H1 (cell line): ENCODE measurements around the gene RARB. TPM values are rescaled to one million over a fixed set of nuclear protein-coding genes. Genes with fewer than 3 reads are reported as not detected.

ENCODE experiments used
- CTCF ChIA-PET: fragments of 300-600 bp; sonication (Branson Sonifier 250); formaldehyde crosslinking; loops from one replicate; lab custom pipeline; 2021; ENCODE audit not compliant: partially characterized antibody; lab: Charles Lee
- POLR2A ChIA-PET: fragments of 300-600 bp; sonication (Branson Sonifier 250); formaldehyde crosslinking; loops from one replicate; lab custom pipeline; 2021; ENCODE audit warnings: inconsistent platforms; ENCODE audit not compliant: partially characterized antibody; lab: Charles Lee
- DNase-seq, 2 experiments: peaks; one replicate each; pipeline versions ENCODE4 v3.0.0 to v3.0.0-alpha.2; 2010 to 2022; ENCODE audit warnings: low spot score in 2 of 2, low read depth in 1 of 2, mixed read lengths in 1 of 2
- FAIRE-seq: peaks from 2 replicates; lab custom pipeline; 2011; peaks lifted over from hg19 to GRCh38; lab: Jason Lieb, UNC
- H2AFZ ChIP-seq: 2 replicates; pipeline ENCODE4 v1.8.1; 2012; ENCODE audit warnings: low read length, inconsistent platforms
- H2AK5ac ChIP-seq: 2 replicates; pipeline ENCODE4 v1.6.1; 2013; ENCODE audit warnings: low read depth, low read length
- H2BK120ac ChIP-seq: replicated peaks from 2 replicates; pipeline ENCODE3; 2013; ENCODE audit warnings: low read depth, low read length, inconsistent platforms
- H2BK12ac ChIP-seq: 2 replicates; pipeline ENCODE4 v1.6.1; 2013; ENCODE audit warnings: low read depth, low read length
- H2BK15ac ChIP-seq: 2 replicates; pipeline ENCODE4 v1.6.1; 2013; ENCODE audit warnings: low read length
- H2BK20ac ChIP-seq: 2 replicates; pipeline ENCODE4 v1.6.1; 2013; ENCODE audit warnings: low read length
- H2BK5ac ChIP-seq: 2 replicates; pipeline ENCODE4 v1.6.1; 2013; ENCODE audit warnings: low read depth, low read length
- H3K14ac ChIP-seq: 2 replicates; pipeline ENCODE4 v1.6.1; 2013; ENCODE audit warnings: inconsistent platforms; ENCODE audit not compliant: insufficient read length
- H3K18ac ChIP-seq: 2 replicates; pipeline ENCODE4 v1.6.1; 2013; ENCODE audit warnings: low read length; ENCODE audit errors: extremely low read depth
- H3K23ac ChIP-seq: 2 replicates; pipeline ENCODE4 v1.6.1; 2013; ENCODE audit warnings: inconsistent platforms; ENCODE audit not compliant: insufficient read length
- H3K23me2 ChIP-seq: 2 replicates; pipeline ENCODE4 v1.6.1; 2013; ENCODE audit warnings: low read depth, low read length
- H3K27ac ChIP-seq: 2 replicates; pipeline ENCODE4 v1.6.1; 2011; ENCODE audit warnings: low read depth, low read length, inconsistent platforms
- H3K27me3 ChIP-seq, 4 experiments: replicated peaks in 1 of 4; 1 replicate in 1 of 4; 2 replicates in 3 of 4; pipeline versions ENCODE4 v1.6.1 to v1.8.1; 2011 to 2013; ENCODE audit warnings: low read length in 3 of 4, mild to moderate bottlenecking in 3 of 4, inconsistent platforms in 2 of 4, mixed read lengths in 2 of 4, moderate library complexity in 1 of 4; ENCODE audit not compliant: control insufficient read depth in 3 of 4, insufficient read depth in 3 of 4; ENCODE audit errors: extremely low read depth in 1 of 4
- H3K36me3 ChIP-seq, 4 experiments: 2 replicates each; pipeline versions ENCODE4 v1.6.1 to v1.8.1; 2011 to 2013; ENCODE audit warnings: mild to moderate bottlenecking in 4 of 4, low read length in 3 of 4, moderate library complexity in 2 of 4, control low read depth in 1 of 4, inconsistent platforms in 1 of 4; ENCODE audit not compliant: insufficient read depth in 4 of 4, control insufficient read depth in 2 of 4
- H3K4ac ChIP-seq: replicated peaks from 2 replicates; pipeline ENCODE3; 2013; ENCODE audit warnings: low read length, low read depth, mixed read lengths, inconsistent platforms; ENCODE audit not compliant: insufficient read length
- H3K4me1 ChIP-seq, 4 experiments: replicated peaks in 1 of 4; 1 replicate in 1 of 4; 2 replicates in 3 of 4; pipeline versions ENCODE4 v1.6.1 to v1.8.1; 2011 to 2013; ENCODE audit warnings: low read length in 3 of 4, inconsistent platforms in 2 of 4, mixed read lengths in 1 of 4; ENCODE audit not compliant: insufficient read depth in 4 of 4, control insufficient read depth in 3 of 4
- H3K4me2 ChIP-seq, 2 experiments: 2 replicates each; pipeline versions ENCODE4 v1.6.1 to v1.8.1; 2011 to 2013; ENCODE audit warnings: low read depth in 2 of 2, low read length in 2 of 2, control low read depth in 1 of 2, inconsistent platforms in 1 of 2, mild to moderate bottlenecking in 1 of 2; ENCODE audit not compliant: insufficient read depth in 1 of 2
- H3K4me3 ChIP-seq, 4 experiments: fragments of 200-600, 300-600 bp in 1 of 4; sonication (generic), shearing (Covaris generic), sonication (Bioruptor Twin) in 1 of 4; 2 replicates each; pipeline versions ENCODE4 v1.5.1 to v1.8.1; 2011 to 2016; ENCODE audit warnings: low read length in 4 of 4, low read depth in 3 of 4, control low read depth in 2 of 4, inconsistent platforms in 2 of 4, mild to moderate bottlenecking in 2 of 4, mixed read lengths in 1 of 4, moderate library complexity in 1 of 4; ENCODE audit not compliant: insufficient read depth in 2 of 4; ENCODE audit errors: extremely low read depth in 1 of 4
- H3K56ac ChIP-seq: replicated peaks from 2 replicates; pipeline ENCODE3; 2013; ENCODE audit warnings: low read depth, mild to moderate bottlenecking, mixed read lengths, low read length, inconsistent platforms; ENCODE audit not compliant: insufficient read length
- H3K79me1 ChIP-seq: 2 replicates; pipeline ENCODE4 v1.6.1; 2013; ENCODE audit warnings: low read depth, low read length, control low read depth
- H3K79me2 ChIP-seq, 2 experiments: 2 replicates each; pipeline versions ENCODE4 v1.6.1 to v1.8.1; 2012 to 2013; ENCODE audit warnings: low read length in 2 of 2, mild to moderate bottlenecking in 2 of 2, inconsistent platforms in 1 of 2; ENCODE audit not compliant: insufficient read depth in 2 of 2, control insufficient read depth in 1 of 2
- H3K9ac ChIP-seq, 4 experiments: replicated peaks in 1 of 4; 1 replicate in 1 of 4; 2 replicates in 3 of 4; pipeline versions ENCODE4 v1.6.1 to v1.8.1; 2011 to 2013; ENCODE audit warnings: low read depth in 3 of 4, low read length in 3 of 4, control low read depth in 2 of 4, mild to moderate bottlenecking in 2 of 4, moderate library complexity in 2 of 4, inconsistent platforms in 1 of 4; ENCODE audit errors: extremely low read depth in 1 of 4
- H3K9me3 ChIP-seq, 2 experiments: 2 replicates each; pipeline versions ENCODE4 v1.6.1 to v1.8.1; 2012 to 2013; ENCODE audit warnings: mild to moderate bottlenecking in 2 of 2, moderate library complexity in 2 of 2, control low read depth in 1 of 2, inconsistent platforms in 1 of 2, low read depth in 1 of 2, low read length in 1 of 2, mixed read lengths in 1 of 2; ENCODE audit not compliant: insufficient read depth in 2 of 2
- H4K20me1 ChIP-seq, 2 experiments: replicated peaks in 1 of 2; 2 replicates each; pipeline versions ENCODE3 to v1.8.1; 2011 to 2013; ENCODE audit warnings: inconsistent platforms in 2 of 2, low read length in 2 of 2, mild to moderate bottlenecking in 1 of 2; ENCODE audit not compliant: insufficient read depth in 2 of 2, control insufficient read depth in 1 of 2
- H4K5ac ChIP-seq: 2 replicates; pipeline ENCODE4 v1.6.1; 2013; ENCODE audit warnings: low read length, low read depth, mixed read lengths, inconsistent platforms; ENCODE audit not compliant: insufficient read length
- H4K8ac ChIP-seq: 2 replicates; pipeline ENCODE4 v1.8.0; 2013; ENCODE audit warnings: mild to moderate bottlenecking, moderate library complexity, low read length, inconsistent platforms; ENCODE audit not compliant: insufficient read depth; ENCODE audit errors: extremely low read depth
- H4K91ac ChIP-seq: replicated peaks from 2 replicates; pipeline ENCODE3; 2013; ENCODE audit warnings: low read length, mixed read lengths, inconsistent platforms; ENCODE audit not compliant: insufficient read length
- CBX8 ChIP-seq: fragments of 300-800, 300-1000 bp; sonication (generic); IDR thresholded peaks from 2 replicates; pipeline ENCODE4 v1.7.1; 2016; ENCODE audit warnings: low read depth, low read length, borderline replicate concordance
- EZH2 ChIP-seq: fragments of 200-600 bp; sonication (generic); IDR thresholded peaks from 2 replicates; pipeline ENCODE4 v1.7.1; 2012; ENCODE audit warnings: low read depth, mild to moderate bottlenecking, moderate library complexity, low read length, inconsistent platforms; ENCODE audit not compliant: severe bottlenecking
- FOSL1 ChIP-seq: IDR thresholded peaks from 2 replicates; pipeline ENCODE4 v1.6.1; 2011; ENCODE audit warnings: mild to moderate bottlenecking, low read depth, low read length, moderate library complexity; ENCODE audit not compliant: insufficient read depth
- GTF2F1 ChIP-seq: IDR thresholded peaks from 2 replicates; pipeline ENCODE4 v1.6.1; 2012; ENCODE audit warnings: low read depth, low read length, improper control_type of control experiment, borderline replicate concordance
- HDAC2 ChIP-seq, 2 experiments: fragments of 300-600 bp in 1 of 2; sonication (generic) in 1 of 2; IDR thresholded peaks; 2 replicates each; pipeline ENCODE4 v1.6.1; 2011 to 2012; ENCODE audit warnings: low read depth in 2 of 2, low read length in 2 of 2, mild to moderate bottlenecking in 2 of 2, moderate library complexity in 2 of 2, borderline replicate concordance in 1 of 2, inconsistent platforms in 1 of 2
- KDM1A ChIP-seq: fragments of 200-600, 300-600 bp; sonication (generic); IDR thresholded peaks from 2 replicates; pipeline ENCODE4 v1.7.1; 2016; ENCODE audit warnings: mild to moderate bottlenecking, low read length, borderline replicate concordance
- SIRT6 ChIP-seq: IDR thresholded peaks from one replicate; pipeline ENCODE4 v1.7.1; 2012; ENCODE audit warnings: low read length, inconsistent platforms
- SP4 ChIP-seq: IDR thresholded peaks from 2 replicates; pipeline ENCODE4 v1.6.1; 2012; ENCODE audit warnings: low read length, inconsistent platforms
- SUZ12 ChIP-seq: fragments of 200-600 bp; sonication (generic); IDR thresholded peaks from 2 replicates; pipeline ENCODE4 v1.6.1; 2012; ENCODE audit warnings: mild to moderate bottlenecking, inconsistent platforms, low read length, moderate library complexity, mixed read lengths
- WGBS, 2 experiments: shearing (Covaris generic) in 1 of 2; methylation state at CpG; one replicate each; pipeline versions ENCODE4 v1.1.6 to v1.1.7; 2013 to 2015; ENCODE audit warnings: low lambda C conversion rate in 2 of 2, mixed read lengths in 2 of 2, inconsistent platforms in 1 of 2, low coverage in 1 of 2, missing lambda C conversion rate in 1 of 2; ENCODE audit not compliant: insufficient replicate concordance in 2 of 2, insufficient coverage in 1 of 2, insufficient read length in 1 of 2; ENCODE audit errors: extremely low coverage in 1 of 2, missing lambda C conversion rate in 1 of 2; 5-methylcytosine and 5-hydroxymethylcytosine counted together
- polyA plus RNA-seq, 7 experiments: library from polyadenylated mRNA; depleted of rRNA in 3 of 7; stranded (reverse) in 5 of 7; unstranded in 2 of 7; fragments of >200 nt in 5 of 7; fragments of 200-250 nt in 2 of 7; gene quantifications; 1 replicate in 5 of 7; 2 replicates in 1 of 7; 4 replicates in 1 of 7; pipeline versions ENCODE4 v1.2.1 to v1.2.3, GENCODE V29; 2011 to 2013; ENCODE audit warnings: missing spikeins in 2 of 7, mixed read lengths in 2 of 7
- total RNA-seq: library from RNA; stranded (reverse); fragmentation: NEBNext Ultra II Directional; extraction: Animal tissue kit (Norgen Biotek cat#: 25700); gene quantifications from 2 replicates; pipeline ENCODE4 v1.2.1, GENCODE V29; 2021
- TF ChIP-seq, protein P1 (sequence below): IDR thresholded peaks from 2 replicates; pipeline ENCODE4 v1.6.1; 2011; ENCODE audit warnings: low read length, improper control_type of control experiment
- TF ChIP-seq, protein P2 (sequence below): IDR thresholded peaks from 2 replicates; pipeline ENCODE4 v1.6.1; 2011; ENCODE audit warnings: low read depth, mild to moderate bottlenecking, low read length; ENCODE audit not compliant: insufficient read depth

Gene RARB
- total and polyA plus RNA-seq, 2 of the 8 experiments (the other 6 are each of a cell fraction or from before 2014, with no cell fraction given), result 0.15 to 0.22 TPM

DNA sequence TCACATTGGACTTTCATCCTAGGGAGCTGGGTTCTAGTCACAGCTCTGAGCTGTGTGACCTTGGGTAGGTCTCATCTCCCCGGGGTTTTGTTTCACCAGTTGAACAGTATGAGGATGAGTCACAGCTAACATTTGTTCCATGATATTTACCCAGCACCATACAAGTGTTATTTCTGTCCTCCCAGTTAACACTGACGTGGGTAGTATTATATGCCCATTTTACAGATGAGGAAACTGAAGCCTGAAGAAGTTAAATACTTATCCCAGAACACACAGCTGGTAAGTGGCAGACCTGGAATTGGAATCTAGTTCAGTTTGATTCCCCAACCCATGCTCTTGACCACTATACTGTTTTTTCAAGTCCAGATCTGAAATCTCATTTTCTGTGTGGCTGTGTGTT lies 908 bp upstream of the RARB start:
- Histone ChIP-seq H2AFZ (no peak overlapping the region), H3K18ac (no peak overlapping the region; the same call in 1 of the 2 replicates), H2AK5ac (no peak overlapping the region), H3K36me3 (no peaks in the 10 kb centered on the region; a peak in 1 of 8 replicates), H3K23me2 (peaks cover 7% of the 10 kb centered on the region), H4K5ac (no peak overlapping the region), H2BK5ac (no peak overlapping the region), H3K79me2 (no peaks in the 10 kb centered on the region), H3K4me2 (peak overlapping the region; percentile 59 to 92; a peak in 3 of 4 replicates), H2BK12ac (no peak overlapping the region), H4K20me1 (no peaks in the 10 kb centered on the region), H4K91ac (no peak overlapping the region), H3K9me3 (no peaks in the 10 kb centered on the region), H3K9ac (no peak overlapping the region), H2BK15ac (0 out of 2 replicates have a peak overlapping the region, but pooled peaks have one; percentile 23), H3K27ac (no peak overlapping the region), H3K56ac (no peak overlapping the region), H3K23ac (no peak overlapping the region), H4K8ac (no peak overlapping the region), H3K14ac (no peak overlapping the region), H3K27me3 (peaks cover 0 to 10% (median 7%) of the 10 kb centered on the region in 4 experiments; a peak in 5 of 7 replicates), H3K4ac (no peak overlapping the region), H3K4me3 (peak overlapping the region in 1 of 4 experiments; percentile 62; a peak in 3 of 8 replicates), H3K79me1 (no peaks in the 10 kb centered on the region), H2BK120ac (no peak overlapping the region), H3K4me1 (peaks cover 6 to 18% (median 14%) of the 10 kb centered on the region in 4 experiments; a peak in 6 of 7 replicates), H2BK20ac (no peak overlapping the region)
- DNase-seq, result no peak
- 88% methylated on average over 2 of the region's 2 CpGs; no CpG with 5 or more reads in 1 of the 2 experiments for WGBS, 2 experiments
- FAIRE-seq, result no peak
- CTCF ChIA-PET, result interaction anchor here (0.9 to 2.2 kb wide), 2 partner anchors 15 to 166 kb away, joined by 3 to 23 read pairs; no protein-coding TSS in a partner anchor
- POLR2A ChIA-PET, result no interaction called here
- TF ChIP-seq SUZ12 (no peak), SIRT6 (no peak), CBX8 (no peak), KDM1A (peak; percentile 85; the same call in 1 of the 2 replicates), FOSL1 (no peak), SP4 (no peak), EZH2 (no peak), GTF2F1 (no peak), HDAC2 (IDR thresholded peaks at IDR 0.05; ENCODE audit: borderline replicate concordance in 1 of 2, low read depth in 2 of 2, low read length in 2 of 2) (peak in 1 of 2 experiments; percentile 65; a peak in 1 of 4 replicates)
- TF ChIP-seq, protein P1, sequence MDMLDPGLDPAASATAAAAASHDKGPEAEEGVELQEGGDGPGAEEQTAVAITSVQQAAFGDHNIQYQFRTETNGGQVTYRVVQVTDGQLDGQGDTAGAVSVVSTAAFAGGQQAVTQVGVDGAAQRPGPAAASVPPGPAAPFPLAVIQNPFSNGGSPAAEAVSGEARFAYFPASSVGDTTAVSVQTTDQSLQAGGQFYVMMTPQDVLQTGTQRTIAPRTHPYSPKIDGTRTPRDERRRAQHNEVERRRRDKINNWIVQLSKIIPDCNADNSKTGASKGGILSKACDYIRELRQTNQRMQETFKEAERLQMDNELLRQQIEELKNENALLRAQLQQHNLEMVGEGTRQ, result no peak
- TF ChIP-seq, protein P2, sequence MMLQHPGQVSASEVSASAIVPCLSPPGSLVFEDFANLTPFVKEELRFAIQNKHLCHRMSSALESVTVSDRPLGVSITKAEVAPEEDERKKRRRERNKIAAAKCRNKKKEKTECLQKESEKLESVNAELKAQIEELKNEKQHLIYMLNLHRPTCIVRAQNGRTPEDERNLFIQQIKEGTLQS, result no peak
